Measurements from ENCODE around the gene ANAPC1. TPM values are rescaled to one million over a fixed set of nuclear protein-coding genes. Genes with fewer than 3 reads are reported as not detected.
A peak's percentile ranks its signal among the peaks of the same experiment; 100 is the strongest.
"Not testable (repeated sequence)": the region's sequence is repeated elsewhere in the genome, so short reads cannot be mapped to it uniquely, and the experiment has no call there.

Gene ANAPC1
- total and polyA plus RNA-seq, 4 experiments from 2014 or later = 22.2 to 60.2 (median 42.1) TPM

DNA sequence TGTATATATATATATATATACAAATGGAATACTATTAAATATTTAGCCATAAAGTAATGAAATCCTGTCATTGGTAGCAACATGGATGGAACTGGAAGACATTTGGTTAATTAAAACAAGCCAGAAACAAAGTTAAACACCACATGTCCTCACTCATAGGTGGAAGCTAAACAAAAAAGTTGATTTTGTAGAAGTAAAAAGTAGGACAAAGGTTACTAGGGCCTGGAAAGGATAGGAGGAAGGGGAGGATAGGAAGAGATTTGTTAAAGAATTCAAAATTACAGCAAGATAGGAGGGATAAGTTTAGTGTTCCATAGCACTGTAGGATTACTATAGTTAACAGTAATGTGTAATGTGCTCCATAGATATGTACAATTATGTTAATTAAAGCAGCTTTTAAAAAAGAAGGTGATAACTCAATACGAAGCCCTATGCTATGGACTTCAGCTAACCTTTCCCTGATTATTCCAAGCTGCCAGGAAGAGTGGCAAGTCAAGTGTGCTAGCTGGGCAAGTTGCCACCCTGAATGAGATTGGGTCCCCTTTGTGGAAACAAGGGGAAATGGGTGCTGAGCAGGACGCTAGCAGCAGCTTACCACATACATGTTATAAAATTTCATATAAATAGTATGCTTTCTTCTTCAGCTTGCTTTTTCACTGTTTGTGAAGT, 26.8 kb upstream of the ANAPC1 start:
- Histone ChIP-seq H3K4me3 (ENCODE audit: low read length in 2 of 2) (no peak overlapping the region), H3K27ac (ENCODE audit: low read depth, low read length) (no peak overlapping the region), H3K4me1 (ENCODE audit: insufficient read depth, low read length) (peaks cover 8% of the 10 kb centered on the region), H3K9me3 (ENCODE audit: control insufficient read depth in 1 of 2, low read length in 2 of 2) (no peaks in the 10 kb centered on the region), H3K27me3 (ENCODE audit: insufficient read depth, low read length) (no peaks in the 10 kb centered on the region), H3K36me3 (ENCODE audit: insufficient read depth, low read length) (no peaks in the 10 kb centered on the region)
- CTCF ChIA-PET (ENCODE audit: partially characterized antibody) = interaction anchor here (0.7 to 1.1 kb wide), 3 partner anchors 19 to 122 kb away, joined by 3 to 5 read pairs (median 4); no protein-coding TSS in a partner anchor
- Mint-ChIP-seq H3K4me1 (peaks cover 2 to 9% (median 7%) of the 10 kb centered on the region in 4 donors), H3K4me3 (no peak overlapping the region), H3K9me3 (peaks cover 0 to 2% (median 0%) of the 10 kb centered on the region in 8 donors), H3K27me3 (no peaks in the 10 kb centered on the region), H3K27ac (no peak overlapping the region), H3K36me3 (no peaks in the 10 kb centered on the region)
- no peak for DNase-seq
- POLR2A ChIA-PET (ENCODE audit: partially characterized antibody) = interaction anchor here (1.3 kb wide), 1 partner anchor 17 kb away, joined by 4 read pairs; no protein-coding TSS in a partner anchor
- intact Hi-C loops (cut with micrococcal nuclease) = no loop called here

GRCh38 chr2:111909997-111910396, 26.0 kb upstream of the ANAPC1 start:
- H3K4me3 Mint-ChIP-seq; H3K36me3 ChIP-seq (ENCODE audit: insufficient read depth, low read length); CTCF ChIA-PET (ENCODE audit: partially characterized antibody); H3K9me3 ChIP-seq (ENCODE audit: control insufficient read depth in 1 of 2, low read length in 2 of 2); H3K27ac ChIP-seq (ENCODE audit: low read depth, low read length); DNase-seq; intact Hi-C loops (cut with micrococcal nuclease); H3K4me1 Mint-ChIP-seq; H3K27ac Mint-ChIP-seq; H3K36me3 Mint-ChIP-seq; H3K27me3 Mint-ChIP-seq; H3K27me3 ChIP-seq (ENCODE audit: insufficient read depth, low read length); H3K4me1 ChIP-seq (ENCODE audit: insufficient read depth, low read length); POLR2A ChIA-PET (ENCODE audit: partially characterized antibody); H3K9me3 Mint-ChIP-seq; H3K4me3 ChIP-seq (ENCODE audit: low read length in 2 of 2): not testable (repeated sequence)

GRCh38 chr2:111909079-111909478, 25.1 kb upstream of the ANAPC1 start:
- Mint-ChIP-seq H3K27me3 (no peaks in the 10 kb centered on the region), H3K36me3 (no peaks in the 10 kb centered on the region), H3K27ac (no peak overlapping the region), H3K9me3 (no peaks in the 10 kb centered on the region), H3K4me1 (peaks cover 2 to 9% (median 7%) of the 10 kb centered on the region in 4 donors), H3K4me3 (no peak overlapping the region)
- intact Hi-C loops (cut with micrococcal nuclease) = no loop called here
- Histone ChIP-seq H3K9me3 (ENCODE audit: control insufficient read depth in 1 of 2, low read length in 2 of 2) (no peaks in the 10 kb centered on the region), H3K27ac (ENCODE audit: low read depth, low read length) (no peak overlapping the region), H3K4me1 (ENCODE audit: insufficient read depth, low read length) (peaks cover 8% of the 10 kb centered on the region), H3K27me3 (ENCODE audit: insufficient read depth, low read length) (no peaks in the 10 kb centered on the region), H3K36me3 (ENCODE audit: insufficient read depth, low read length) (no peaks in the 10 kb centered on the region), H3K4me3 (ENCODE audit: low read length in 2 of 2) (no peak overlapping the region)
- CTCF ChIA-PET (ENCODE audit: partially characterized antibody) = no interaction called here
- POLR2A ChIA-PET (ENCODE audit: partially characterized antibody) = no interaction called here
- DNase-seq = no peak

GRCh38 chr2:111908578-111908977, 24.6 kb upstream of the ANAPC1 start:
- Mint-ChIP-seq H3K27ac (peak overlapping the region in 1 of 7 donors; percentile 64), H3K4me1 (peaks cover 2 to 9% (median 7%) of the 10 kb centered on the region in 4 donors), H3K9me3 (no peaks in the 10 kb centered on the region), H3K27me3 (no peaks in the 10 kb centered on the region), H3K36me3 (no peaks in the 10 kb centered on the region), H3K4me3 (no peak overlapping the region)
- ChIA-PET POLR2A (ENCODE audit: partially characterized antibody) (no interaction called here), CTCF (ENCODE audit: partially characterized antibody) (no interaction called here)
- peaks cover 8% of the 10 kb centered on the region for H3K4me1 ChIP-seq (ENCODE audit: insufficient read depth, low read length)
- no peak overlapping the region for H3K27ac ChIP-seq (ENCODE audit: low read depth, low read length)
- intact Hi-C loops (cut with micrococcal nuclease) = no loop called here
- no peaks in the 10 kb centered on the region for H3K36me3 ChIP-seq (ENCODE audit: insufficient read depth, low read length)
- no peak overlapping the region for H3K4me3 ChIP-seq (ENCODE audit: low read length in 2 of 2)
- H3K27me3 ChIP-seq (ENCODE audit: insufficient read depth, low read length) = no peaks in the 10 kb centered on the region
- no peaks in the 10 kb centered on the region for H3K9me3 ChIP-seq (ENCODE audit: control insufficient read depth in 1 of 2, low read length in 2 of 2)
- no peak for DNase-seq

- Histone ChIP-seq H3K4me3 (ENCODE audit: low read length in 2 of 2) (no peak overlapping the region), H3K27ac (ENCODE audit: low read depth, low read length) (no peak overlapping the region), H3K36me3 (ENCODE audit: insufficient read depth, low read length) (no peaks in the 10 kb centered on the region), H3K27me3 (ENCODE audit: insufficient read depth, low read length) (no peaks in the 10 kb centered on the region), H3K9me3 (ENCODE audit: control insufficient read depth in 1 of 2, low read length in 2 of 2) (no peaks in the 10 kb centered on the region), H3K4me1 (ENCODE audit: insufficient read depth, low read length) (peaks cover 8% of the 10 kb centered on the region)
- Mint-ChIP-seq H3K4me1 (peaks cover 2 to 9% (median 7%) of the 10 kb centered on the region in 4 donors), H3K9me3 (no peaks in the 10 kb centered on the region), H3K27me3 (peaks cover 3% of the 10 kb centered on the region in 2 donors), H3K36me3 (no peaks in the 10 kb centered on the region), H3K27ac (peak overlapping the region in 4 of 7 donors; percentile 12 to 62 (median 32)), H3K4me3 (peak overlapping the region in 1 of 8 donors; percentile 41)
- DNase-seq = no peak
- POLR2A ChIA-PET (ENCODE audit: partially characterized antibody) = no interaction called here
- intact Hi-C loops (cut with micrococcal nuclease) = no loop called here
- CTCF ChIA-PET (ENCODE audit: partially characterized antibody) = interaction anchor here (0.9 to 1.4 kb wide), 2 partner anchors 10 to 18 kb away, joined by 3 read pairs; no protein-coding TSS in a partner anchor
Measured at GRCh38 chr2:111905990-111906735, 22.2 kb upstream of the ANAPC1 start.

- H3K36me3 Mint-ChIP-seq; H3K9me3 ChIP-seq (ENCODE audit: control insufficient read depth in 1 of 2, low read length in 2 of 2); H3K27ac ChIP-seq (ENCODE audit: low read depth, low read length); H3K4me1 ChIP-seq (ENCODE audit: insufficient read depth, low read length); H3K36me3 ChIP-seq (ENCODE audit: insufficient read depth, low read length); intact Hi-C loops (cut with micrococcal nuclease); H3K4me1 Mint-ChIP-seq; DNase-seq; H3K4me3 Mint-ChIP-seq; H3K27me3 Mint-ChIP-seq; H3K27me3 ChIP-seq (ENCODE audit: insufficient read depth, low read length); POLR2A ChIA-PET (ENCODE audit: partially characterized antibody); H3K9me3 Mint-ChIP-seq; H3K4me3 ChIP-seq (ENCODE audit: low read length in 2 of 2): not testable (repeated sequence)
- H3K27ac Mint-ChIP-seq = peak overlapping the region in 1 of 7 donors; percentile 25
- CTCF ChIA-PET (ENCODE audit: partially characterized antibody) = interaction anchor here (0.7 to 1.4 kb wide), 2 partner anchors 10 to 808 kb away, joined by 3 to 4 read pairs; no protein-coding TSS in a partner anchor
Measured at GRCh38 chr2:111905475-111905869, 21.5 kb upstream of the ANAPC1 start.

- Mint-ChIP-seq H3K27me3 (peaks cover 3 to 6% of the 10 kb centered on the region in 2 donors), H3K4me3 (no peak overlapping the region), H3K36me3 (no peaks in the 10 kb centered on the region), H3K9me3 (no peaks in the 10 kb centered on the region), H3K4me1 (peaks cover 4 to 9% (median 7%) of the 10 kb centered on the region in 4 donors), H3K27ac (no peak overlapping the region)
- CTCF ChIA-PET (ENCODE audit: partially characterized antibody) = interaction anchor here (0.7 kb wide), 1 partner anchor 807 kb away, joined by 4 read pairs; no protein-coding TSS in a partner anchor
- POLR2A ChIA-PET (ENCODE audit: partially characterized antibody) = no interaction called here
- Histone ChIP-seq H3K27me3 (ENCODE audit: insufficient read depth, low read length) (no peaks in the 10 kb centered on the region), H3K4me1 (ENCODE audit: insufficient read depth, low read length) (peaks cover 8% of the 10 kb centered on the region), H3K27ac (ENCODE audit: low read depth, low read length) (no peak overlapping the region), H3K36me3 (ENCODE audit: insufficient read depth, low read length) (no peaks in the 10 kb centered on the region), H3K9me3 (ENCODE audit: control insufficient read depth in 1 of 2, low read length in 2 of 2) (no peaks in the 10 kb centered on the region), H3K4me3 (ENCODE audit: low read length in 2 of 2) (no peak overlapping the region)
- intact Hi-C loops (cut with micrococcal nuclease) = no loop called here
- DNase-seq = no peak
Measured at GRCh38 chr2:111904726-111905474, 20.9 kb upstream of the ANAPC1 start.
